ENCODE data around the gene ADAT3. TPM values are rescaled to one million over a fixed set of nuclear protein-coding genes. Genes with fewer than 3 reads are reported as not detected.

Gene ADAT3
- polyA plus RNA-seq, 1 of the 3 experiments (the other 2 are of a cell fraction): 2.8 TPM

GRCh38 chr19:1862424-1863327 lies 42.5 kb upstream of the ADAT3 start:
- no peak for TF ChIP-seq FOXM1 (IDR thresholded peaks at IDR 0.05; ENCODE audit: low read depth)
- no peak for TF ChIP-seq ZBTB33 (IDR thresholded peaks at IDR 0.05; ENCODE audit: borderline replicate concordance, low read depth)
- no peak for TF ChIP-seq REST (IDR thresholded peaks at IDR 0.05; ENCODE audit: low read depth, low read length)
- peak; percentile 36; the same call in 1 of the 2 replicates for TF ChIP-seq MAX (IDR thresholded peaks at IDR 0.05; ENCODE audit: low read depth)
- TF ChIP-seq MXI1 (IDR thresholded peaks at IDR 0.05; ENCODE audit: low read depth, low read length): peak; percentile 22
- TF ChIP-seq RCOR1 (IDR thresholded peaks at IDR 0.05; ENCODE audit: low read length): no peak
- TF ChIP-seq NRF1 (IDR thresholded peaks at IDR 0.05; ENCODE audit: low read depth, low read length): no peak
- peak; percentile 70; the same call in 1 of the 2 replicates for TF ChIP-seq NFIC (IDR thresholded peaks at IDR 0.05; ENCODE audit: borderline replicate concordance)
- Histone ChIP-seq H3K9me2 (no peaks in the 10 kb centered on the region), H3K27ac (ENCODE audit: low read depth in 2 of 2, low read length in 1 of 2) (peak overlapping the region; percentile 67 to 86), H3K79me2 (ENCODE audit: insufficient read depth) (peaks cover 72% of the 10 kb centered on the region), H3K9ac (peak overlapping the region; percentile 87), H3K4me1 (ENCODE audit: control insufficient read depth in 1 of 2, insufficient read depth in 2 of 2, low read depth in 1 of 2, low read length in 1 of 2) (peaks cover 22 to 44% of the 10 kb centered on the region in 2 experiments; a peak in 3 of 4 replicates), H3F3A (replicated peaks; ENCODE audit: insufficient read depth) (peaks cover 3% of the 10 kb centered on the region), H3K27me3 (ENCODE audit: insufficient read depth) (no peaks in the 10 kb centered on the region), H2AFZ (ENCODE audit: low read depth) (no peak overlapping the region), H3K4me2 (peak overlapping the region; percentile 98), H3K36me3 (replicated peaks in 1 of 2; ENCODE audit: control insufficient read depth in 1 of 2, insufficient read depth in 2 of 2, low read length in 1 of 2) (no peaks in the 10 kb centered on the region), H3K9me3 (no peaks in the 10 kb centered on the region), H4K20me1 (ENCODE audit: insufficient read depth) (peaks cover 49% of the 10 kb centered on the region), H3K4me3 (ENCODE audit: low read depth in 2 of 2, low read length in 1 of 2) (peak overlapping the region; percentile 81 to 90)
- CTCF ChIA-PET: no interaction called here
- DNase-seq: peak; percentile 87
- 0% methylated on average over 21 of the region's 109 CpGs for WGBS (ENCODE audit: low lambda C conversion rate)
- POLR2A ChIA-PET: no interaction called here

GRCh38 chr19:1863328-1863637 lies 41.9 kb upstream of the ADAT3 start, which contains the start of gene KLF16:
Gene KLF16, minus strand, starts transcription at chr19:1863579. Its CDS starts 82 bp downstream, at chr19:1863497.
- CTCF ChIA-PET: no interaction called here

More at GRCh38 chr19:1863328-1863637, 41.9 kb upstream of the ADAT3 start, which contains the start of gene KLF16:
- POLR2A ChIA-PET: no interaction called here
- Histone ChIP-seq H3K27me3 (ENCODE audit: insufficient read depth) (no peaks in the 10 kb centered on the region), H3K4me2 (peak within 1 kb of the TSS; percentile 100), H4K20me1 (ENCODE audit: insufficient read depth) (peaks cover 43% of the 10 kb centered on the region), H3F3A (replicated peaks; ENCODE audit: insufficient read depth) (peaks cover 3% of the 10 kb centered on the region), H3K9me2 (no peaks in the 10 kb centered on the region), H3K9ac (peak within 1 kb of the TSS; percentile 96), H2AFZ (ENCODE audit: low read depth) (peak within 1 kb of the TSS; percentile 62; the same call in 1 of the 2 replicates), H3K36me3 (replicated peaks in 1 of 2; ENCODE audit: control insufficient read depth in 1 of 2, insufficient read depth in 2 of 2, low read length in 1 of 2) (no peaks in the 10 kb centered on the region), H3K4me1 (ENCODE audit: control insufficient read depth in 1 of 2, insufficient read depth in 2 of 2, low read depth in 1 of 2, low read length in 1 of 2) (peaks cover 18 to 38% of the 10 kb centered on the region in 2 experiments; a peak in 2 of 4 replicates), H3K4me3 (ENCODE audit: low read depth in 2 of 2, low read length in 1 of 2) (peak within 1 kb of the TSS; percentile 81 to 90), H3K27ac (ENCODE audit: low read depth in 2 of 2, low read length in 1 of 2) (peak within 1 kb of the TSS; percentile 93 to 94), H3K79me2 (ENCODE audit: insufficient read depth) (peaks cover 66% of the 10 kb centered on the region), H3K9me3 (no peaks in the 10 kb centered on the region)
- DNase-seq: no peak
- TF ChIP-seq IRF3 (IDR thresholded peaks at IDR 0.05; ENCODE audit: low read depth, low read length): no peak
- no CpG with 5 or more reads among the region's 63 CpGs for WGBS (ENCODE audit: low lambda C conversion rate)
